Vagina (tissue), 2 donors: Measurements from ENCODE around the gene COBL.

Experiments used
- CTCF ChIP-seq, 3 experiments: fragments of 450-650 bp in 2 of 3; fragments of 200-600 bp in 1 of 3; sonication (generic) in 1 of 3; IDR thresholded peaks; one replicate each; pipeline ENCODE4 v1.5.1; 2017 to 2019; ENCODE audit warnings: antibody characterized with exemption in 3 of 3, mild to moderate bottlenecking in 2 of 3, moderate library complexity in 2 of 3
- POLR2A ChIP-seq, 2 donors: fragments of 450-650 bp; IDR thresholded peaks; one replicate each; pipeline ENCODE4 v1.6.1; 2017; ENCODE audit warnings: antibody characterized with exemption in 2 of 2, mild to moderate bottlenecking in 2 of 2, moderate library complexity in 2 of 2

DNA sequence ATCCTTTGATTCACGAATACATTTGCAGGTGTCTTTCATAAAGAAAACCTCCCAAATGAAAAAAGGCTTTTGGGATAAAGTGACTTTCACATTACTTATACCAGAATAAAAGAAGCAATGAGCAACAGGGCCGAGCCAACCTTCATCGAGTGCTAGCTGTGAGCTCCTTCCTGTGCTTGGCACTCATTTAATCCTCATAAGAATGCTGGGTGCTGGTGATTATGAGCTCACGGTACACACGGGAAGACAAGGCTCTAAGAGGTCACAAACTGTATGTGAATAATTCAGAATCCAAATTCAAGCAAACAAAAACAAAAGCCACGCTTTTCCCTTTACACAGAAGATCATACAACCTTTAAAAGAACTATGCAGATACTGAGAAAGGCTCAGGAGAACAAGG lies 156.2 kb downstream of the COBL start:
- TF ChIP-seq CTCF (IDR thresholded peaks at IDR 0.05) (no peak), POLR2A (IDR thresholded peaks at IDR 0.05) (no peak)
